Right lobe of liver (tissue), 6 donors: ENCODE measurements around the gene PTGES2. TPM values are rescaled to one million over a fixed set of nuclear protein-coding genes. Genes with fewer than 3 reads are reported as not detected.

Source experiments
- ATAC-seq, 4 donors: fragments of 200-7000 bp; cut with Tn5 transposase; one replicate each; pipeline ENCODE4 v1.9.1; 2020; ENCODE audit warnings: mild to moderate bottlenecking in 4 of 4, moderate library complexity in 4 of 4
- DNase-seq, 3 donors: peaks; one replicate each; pipeline ENCODE4 v3.0.0-alpha.2; 2020
- H3K27ac ChIP-seq, 3 donors: fragments of 200-600 bp; one replicate each; pipeline ENCODE4 v1.8.0; 2022
- H3K27me3 ChIP-seq, 2 donors: fragments of 200-600 bp; one replicate each; pipeline ENCODE4 v1.8.0; 2022
- H3K36me3 ChIP-seq, 4 donors: fragments of 200-600 bp; sonication (generic) in 1 of 4; one replicate each; pipeline versions ENCODE4 v1.5.1 to v1.8.0; 2017 to 2022; ENCODE audit warnings: control low read depth in 1 of 4
- H3K4me1 ChIP-seq, 4 donors: fragments of 200-600 bp; sonication (generic) in 1 of 4; one replicate each; pipeline versions ENCODE4 v1.5.1 to v1.8.0; 2017 to 2022; ENCODE audit warnings: control low read depth in 1 of 4
- H3K4me3 ChIP-seq, 3 donors: fragments of 200-600 bp; one replicate each; pipeline ENCODE4 v1.8.0; 2022
- H3K9me3 ChIP-seq, 4 donors: fragments of 200-600 bp; sonication (generic) in 1 of 4; one replicate each; pipeline versions ENCODE4 v1.5.1 to v1.8.0; 2017 to 2022; ENCODE audit warnings: control low read depth in 1 of 4
- POLR2A ChIP-seq: fragments of 450-650 bp; IDR thresholded peaks from one replicate; pipeline ENCODE4 v1.6.1; 2017; ENCODE audit warnings: antibody characterized with exemption, mild to moderate bottlenecking
- WGBS: methylation state at CpG from one replicate; pipeline ENCODE4 v1.1.6; 2018; ENCODE audit warnings: low coverage, low lambda C conversion rate; ENCODE audit not compliant: insufficient coverage; ENCODE audit errors: missing lambda C conversion rate; 5-methylcytosine and 5-hydroxymethylcytosine counted together
- intact Hi-C, 2 donors: fragments of 100-400 bp; cut with DNase I; formaldehyde crosslinking; loops; one replicate each; pipeline versions ENCODE4 v1.11.2 to v1.14.1; 2022
- total RNA-seq, 6 experiments: library from RNA; depleted of rRNA in 2 of 6; stranded (reverse); fragments of >200 nt in 2 of 6; fragmentation: NEBNext Ultra II Directional in 3 of 6; extraction: Animal tissue kit (Norgen Biotek cat#: 25700) in 3 of 6; gene quantifications; one replicate each; pipeline versions ENCODE4 v1.1.0 to v1.2.4, GENCODE V29; 2016 to 2023
- TF ChIP-seq, protein P1 (sequence below), 4 donors: fragments of 200-600 bp in 3 of 4; fragments of 450-650 bp in 1 of 4; IDR thresholded peaks; one replicate each; pipeline versions ENCODE4 v1.5.1 to v1.8.0; 2016 to 2022; ENCODE audit warnings: antibody characterized with exemption in 4 of 4, mild to moderate bottlenecking in 2 of 4
- donor health status: DM: no; HTN: yes; CAD: no.
- donor health status: DM: no; HTN: no; CAD: no.
- donor health status: DM: no; HTN: no; CAD: no.
- donor health status: DM: no; HTN: yes; CAD: no.
- donor health status: DM: no; HTN: yes; CAD: no.

PTGES2 gene
- total RNA-seq, 6 experiments from 2014 or later, result 27.2 to 67.2 (median 30.5) TPM

DNA sequence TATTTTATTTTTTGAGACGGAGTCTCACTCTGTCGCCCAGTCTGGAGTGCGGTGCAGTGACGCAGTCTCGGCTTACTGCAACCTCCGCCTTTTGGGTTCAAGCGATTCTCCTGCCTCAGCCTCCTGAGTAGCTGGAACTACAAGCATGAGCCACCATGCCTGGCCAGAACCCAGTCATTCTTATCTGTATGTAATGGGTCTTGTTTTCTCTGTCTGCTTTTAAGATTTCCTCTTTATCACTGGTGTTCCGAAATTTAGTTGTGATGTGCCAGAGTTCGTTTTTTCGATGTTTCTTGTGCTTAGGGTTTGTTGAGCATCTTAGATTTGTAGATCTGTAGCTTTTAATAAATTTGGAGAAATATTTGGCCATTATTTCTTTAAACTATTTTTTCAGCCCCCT, 40.3 kb downstream of the PTGES2 start:
- Histone ChIP-seq H3K27ac (no peak overlapping the region), H3K4me1 (peaks cover 0 to 7% (median 0%) of the 10 kb centered on the region in 4 donors), H3K9me3 (no peaks in the 10 kb centered on the region), H3K27me3 (no peaks in the 10 kb centered on the region), H3K36me3 (no peaks in the 10 kb centered on the region), H3K4me3 (no peak overlapping the region)
- WGBS, result 85% methylated on average over 10 of the region's 10 CpGs
- no peak for ATAC-seq
- TF ChIP-seq, protein P1, sequence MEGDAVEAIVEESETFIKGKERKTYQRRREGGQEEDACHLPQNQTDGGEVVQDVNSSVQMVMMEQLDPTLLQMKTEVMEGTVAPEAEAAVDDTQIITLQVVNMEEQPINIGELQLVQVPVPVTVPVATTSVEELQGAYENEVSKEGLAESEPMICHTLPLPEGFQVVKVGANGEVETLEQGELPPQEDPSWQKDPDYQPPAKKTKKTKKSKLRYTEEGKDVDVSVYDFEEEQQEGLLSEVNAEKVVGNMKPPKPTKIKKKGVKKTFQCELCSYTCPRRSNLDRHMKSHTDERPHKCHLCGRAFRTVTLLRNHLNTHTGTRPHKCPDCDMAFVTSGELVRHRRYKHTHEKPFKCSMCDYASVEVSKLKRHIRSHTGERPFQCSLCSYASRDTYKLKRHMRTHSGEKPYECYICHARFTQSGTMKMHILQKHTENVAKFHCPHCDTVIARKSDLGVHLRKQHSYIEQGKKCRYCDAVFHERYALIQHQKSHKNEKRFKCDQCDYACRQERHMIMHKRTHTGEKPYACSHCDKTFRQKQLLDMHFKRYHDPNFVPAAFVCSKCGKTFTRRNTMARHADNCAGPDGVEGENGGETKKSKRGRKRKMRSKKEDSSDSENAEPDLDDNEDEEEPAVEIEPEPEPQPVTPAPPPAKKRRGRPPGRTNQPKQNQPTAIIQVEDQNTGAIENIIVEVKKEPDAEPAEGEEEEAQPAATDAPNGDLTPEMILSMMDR (IDR thresholded peaks at IDR 0.05), result no peak
- TF ChIP-seq POLR2A, result no peak
- DNase-seq, result no peak
- intact Hi-C loops, result no loop called here

DNA sequence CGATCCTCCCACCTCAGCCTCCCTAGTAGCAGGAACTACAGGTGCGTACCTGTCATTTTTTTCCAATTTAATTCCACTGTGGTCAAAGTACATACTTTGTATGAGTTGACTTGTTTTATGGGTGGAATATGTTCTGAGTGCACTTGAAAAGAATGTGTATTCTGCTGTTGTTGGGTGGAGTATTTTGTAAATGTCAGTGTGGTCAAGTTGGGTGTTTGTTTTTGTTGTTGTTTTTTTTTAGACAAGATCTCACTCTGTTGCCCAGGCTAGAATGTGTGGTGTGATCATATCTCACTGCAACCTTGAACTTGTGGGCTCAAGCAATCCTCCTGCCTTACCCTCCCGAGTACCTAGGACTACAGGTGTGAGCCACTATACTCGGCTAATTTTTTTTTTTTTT, 41.6 kb downstream of the PTGES2 start:
- Histone ChIP-seq H3K9me3 (no peaks in the 10 kb centered on the region), H3K27me3 (no peaks in the 10 kb centered on the region), H3K4me1 (peaks cover 0 to 14% (median 0%) of the 10 kb centered on the region in 4 donors), H3K4me3 (no peak overlapping the region), H3K27ac (no peak overlapping the region), H3K36me3 (no peaks in the 10 kb centered on the region)
- intact Hi-C loops, result no loop called here
- DNase-seq (no peak), ATAC-seq (no peak)
- 82% methylated on average over 4 of the region's 4 CpGs for WGBS
- TF ChIP-seq POLR2A, result no peak
- TF ChIP-seq, protein P1 (IDR thresholded peaks at IDR 0.05), result no peak

DNA sequence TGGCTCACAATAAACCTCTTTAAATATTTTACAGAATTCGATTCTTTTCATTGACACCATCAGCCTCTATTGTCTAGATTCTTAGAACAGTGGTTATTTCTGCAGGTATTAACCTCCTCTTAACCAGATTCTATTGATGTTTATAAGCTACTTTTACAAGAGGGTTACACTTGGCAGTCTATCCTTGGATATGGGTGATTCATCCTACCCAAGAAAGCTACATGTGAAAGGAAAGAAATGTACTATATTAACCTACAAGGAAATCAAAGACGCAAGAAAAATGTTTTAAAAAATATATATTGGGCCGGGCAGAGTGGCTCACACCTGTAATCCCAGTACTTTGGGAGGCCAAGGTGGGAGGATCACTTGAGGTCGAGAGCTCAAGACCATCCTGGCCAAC, 42.8 kb downstream of the PTGES2 start:
- no peaks in the 10 kb centered on the region for H3K27me3 ChIP-seq
- intact Hi-C loops, result no loop called here
- DNase-seq, result no peak
- no peak for ATAC-seq
- H3K27ac ChIP-seq, result no peak overlapping the region
- no peaks in the 10 kb centered on the region for H3K36me3 ChIP-seq
- H3K4me1 ChIP-seq, result peaks cover 0 to 18% (median under 1%) of the 10 kb centered on the region in 4 donors
- H3K4me3 ChIP-seq, result no peak overlapping the region
- WGBS, result 88% methylated on average over 4 of the region's 4 CpGs
- no peak for TF ChIP-seq POLR2A
- TF ChIP-seq, protein P1 (IDR thresholded peaks at IDR 0.05), result no peak
- H3K9me3 ChIP-seq, result no peaks in the 10 kb centered on the region

DNA sequence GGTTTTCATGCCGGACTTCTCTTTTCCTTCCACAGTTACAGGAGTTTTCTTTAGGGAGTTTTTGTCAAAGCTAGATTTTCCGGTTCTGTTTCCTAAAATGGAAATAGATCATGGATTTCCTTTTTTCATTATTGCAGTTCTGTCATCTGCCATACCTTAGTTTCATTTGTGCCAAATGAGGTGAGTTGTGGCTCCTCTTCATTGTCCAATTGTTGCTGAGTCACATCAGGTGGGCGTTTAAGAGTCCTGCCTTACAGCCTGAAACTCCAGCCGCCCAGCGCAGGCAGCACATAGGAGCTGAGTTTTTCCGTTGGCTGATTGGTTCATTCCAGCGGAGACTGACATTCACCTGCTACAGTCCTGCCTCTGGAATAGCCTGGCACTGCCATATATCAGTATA, 45.4 kb downstream of the PTGES2 start:
- TF ChIP-seq, protein P1 (IDR thresholded peaks at IDR 0.05), result no peak
- no peak for TF ChIP-seq POLR2A
- WGBS, result 80% methylated on average over 5 of the region's 7 CpGs
- ATAC-seq (no peak), DNase-seq (no peak)
- Histone ChIP-seq H3K4me1 (peaks cover 0 to 40% (median 7%) of the 10 kb centered on the region in 4 donors), H3K27ac (no peak overlapping the region), H3K27me3 (no peaks in the 10 kb centered on the region), H3K9me3 (no peaks in the 10 kb centered on the region), H3K36me3 (no peaks in the 10 kb centered on the region), H3K4me3 (no peak overlapping the region)
- intact Hi-C loops, result no loop called here

DNA sequence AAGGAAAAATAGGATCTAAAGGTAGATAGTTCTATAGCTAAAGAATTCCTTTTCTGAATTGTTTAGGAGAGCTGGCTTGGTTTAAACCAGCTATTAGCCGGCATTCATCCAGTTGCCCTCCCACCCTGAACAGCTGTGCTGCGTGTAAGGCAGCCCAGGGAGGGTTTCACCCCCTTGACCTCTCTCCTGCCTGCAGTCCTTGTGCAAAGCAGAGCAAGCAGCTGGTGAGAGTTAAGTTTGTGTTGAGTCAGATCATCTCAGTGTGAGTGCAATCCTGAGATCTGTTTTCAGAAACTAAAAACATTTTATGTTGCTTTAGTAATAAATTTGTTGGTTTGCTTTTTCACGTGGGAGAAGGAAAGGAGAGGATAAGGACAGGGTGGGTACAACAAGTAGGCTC, 46.5 kb downstream of the PTGES2 start:
- no peak for TF ChIP-seq POLR2A
- TF ChIP-seq, protein P1 (IDR thresholded peaks at IDR 0.05), result no peak
- no peak overlapping the region for H3K27ac ChIP-seq
- H3K4me3 ChIP-seq, result no peak overlapping the region
- H3K9me3 ChIP-seq, result no peaks in the 10 kb centered on the region
- intact Hi-C loops, result no loop called here
- DNase-seq, result no peak
- H3K36me3 ChIP-seq, result no peaks in the 10 kb centered on the region
- H3K4me1 ChIP-seq, result peaks cover 0 to 40% (median 7%) of the 10 kb centered on the region in 4 donors
- peak in 1 of 4 donors; percentile 27 for ATAC-seq
- WGBS, result 39% methylated on average over 3 of the region's 3 CpGs
- no peaks in the 10 kb centered on the region for H3K27me3 ChIP-seq
